Measurements from ENCODE around the gene PEX7. TPM values are rescaled to one million over a fixed set of nuclear protein-coding genes. Genes with fewer than 3 reads are reported as not detected.

PEX7 gene
- total RNA-seq, 5 donors from 2014 or later (not counting 1 experiment from before 2014, with no cell fraction given), result 4.3 to 5.5 (median 4.9) TPM

DNA sequence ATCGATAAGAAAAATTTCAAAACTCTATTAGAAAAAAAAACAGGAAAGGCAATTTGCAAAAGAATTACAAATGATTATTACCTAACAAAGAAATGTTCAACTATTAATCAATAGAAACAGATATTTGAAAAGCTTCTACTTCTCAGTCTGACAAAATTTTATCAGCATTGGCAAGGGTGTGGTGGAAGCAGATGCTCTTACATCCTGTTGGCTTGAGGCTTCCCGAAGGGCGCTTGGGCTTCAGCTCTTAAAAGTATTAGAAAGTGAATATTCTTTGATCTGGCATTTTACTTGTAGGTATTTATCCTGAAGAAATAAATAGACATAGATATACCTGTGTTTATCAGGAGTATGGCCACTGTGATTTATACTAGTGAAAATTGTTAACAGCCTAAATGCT is 138.4 kb downstream of the PEX7 start:
- DNase-seq (no peak), ATAC-seq (replicated peaks in 1 of 4) (no peak)
- no peak overlapping the region for H3K27ac ChIP-seq (ENCODE audit: low read length)
- no peak overlapping the region for H3K27ac Mint-ChIP-seq
- H3K27me3 ChIP-seq (replicated peaks in 1 of 2; ENCODE audit: control insufficient read depth in 2 of 2, extremely low read depth in 1 of 2, insufficient read depth in 2 of 2, low read length in 1 of 2), result peaks cover 0 to 12% of the 10 kb centered on the region in 2 experiments
- H3K9me3 ChIP-seq, result no peaks in the 10 kb centered on the region
- H3K4me1 Mint-ChIP-seq, result peaks cover 6 to 9% (median 7%) of the 10 kb centered on the region in 3 donors
- H3K27me3 Mint-ChIP-seq, result peaks cover 4 to 19% of the 10 kb centered on the region in 2 donors
- no peak overlapping the region for H3K4me3 ChIP-seq (ENCODE audit: control insufficient read depth in 1 of 2, extremely low read depth in 1 of 2, low read length in 1 of 2)
- ChIA-PET CTCF (no interaction called here), POLR2A (no interaction called here)
- no peak overlapping the region for H3K4me3 Mint-ChIP-seq
- no peaks in the 10 kb centered on the region for H3K36me3 Mint-ChIP-seq
- H3K9me3 Mint-ChIP-seq, result no peaks in the 10 kb centered on the region
- no CpG with 5 or more reads among the region's 3 CpGs for WGBS (ENCODE audit: insufficient coverage)
- peaks cover 2 to 4% of the 10 kb centered on the region in 2 experiments for H3K4me1 ChIP-seq (ENCODE audit: control insufficient read depth in 1 of 2, extremely low read depth in 1 of 2, insufficient read depth in 2 of 2, low read length in 2 of 2)
- no peaks in the 10 kb centered on the region for H3K36me3 ChIP-seq (ENCODE audit: control insufficient read depth in 2 of 2, extremely low read depth in 1 of 2, insufficient read depth in 1 of 2, low read length in 1 of 2)

GRCh38 chr6:136961848-136962247 is 139.5 kb downstream of the PEX7 start:
- Histone ChIP-seq H3K27me3 (replicated peaks in 1 of 2; ENCODE audit: control insufficient read depth in 2 of 2, extremely low read depth in 1 of 2, insufficient read depth in 2 of 2, low read length in 1 of 2) (peaks cover 0 to 12% of the 10 kb centered on the region in 2 experiments), H3K36me3 (ENCODE audit: control insufficient read depth in 2 of 2, extremely low read depth in 1 of 2, insufficient read depth in 1 of 2, low read length in 1 of 2) (no peaks in the 10 kb centered on the region), H3K27ac (ENCODE audit: low read length) (no peak overlapping the region), H3K4me3 (ENCODE audit: control insufficient read depth in 1 of 2, extremely low read depth in 1 of 2, low read length in 1 of 2) (no peak overlapping the region), H3K4me1 (ENCODE audit: control insufficient read depth in 1 of 2, extremely low read depth in 1 of 2, insufficient read depth in 2 of 2, low read length in 2 of 2) (peaks cover 2 to 4% of the 10 kb centered on the region in 2 experiments), H3K9me3 (no peaks in the 10 kb centered on the region)
- Mint-ChIP-seq H3K36me3 (no peaks in the 10 kb centered on the region), H3K9me3 (no peaks in the 10 kb centered on the region), H3K27ac (no peak overlapping the region), H3K27me3 (peaks cover 14 to 26% of the 10 kb centered on the region in 2 donors), H3K4me3 (no peak overlapping the region), H3K4me1 (peaks cover 3 to 5% (median 4%) of the 10 kb centered on the region in 3 donors)
- ATAC-seq (replicated peaks in 1 of 4) (no peak), DNase-seq (no peak)
- ChIA-PET CTCF (interaction anchor here in 1 of 2 donors (0.7 kb wide), 1 partner anchor 574 kb away, joined by 6 read pairs; no protein-coding TSS in a partner anchor), POLR2A (no interaction called here)
- 70% methylated on average over 3 of the region's 5 CpGs for WGBS (ENCODE audit: insufficient coverage)

- Mint-ChIP-seq H3K36me3 (no peaks in the 10 kb centered on the region), H3K4me1 (no peaks in the 10 kb centered on the region), H3K27ac (no peak overlapping the region), H3K27me3 (peaks cover 22 to 30% of the 10 kb centered on the region in 2 donors), H3K9me3 (no peaks in the 10 kb centered on the region), H3K4me3 (no peak overlapping the region)
- peaks cover 0 to 13% of the 10 kb centered on the region in 2 experiments for H3K27me3 ChIP-seq (replicated peaks in 1 of 2; ENCODE audit: control insufficient read depth in 2 of 2, extremely low read depth in 1 of 2, insufficient read depth in 2 of 2, low read length in 1 of 2)
- no peaks in the 10 kb centered on the region for H3K4me1 ChIP-seq (ENCODE audit: control insufficient read depth in 1 of 2, extremely low read depth in 1 of 2, insufficient read depth in 2 of 2, low read length in 2 of 2)
- no peak overlapping the region for H3K4me3 ChIP-seq (ENCODE audit: control insufficient read depth in 1 of 2, extremely low read depth in 1 of 2, low read length in 1 of 2)
- ChIA-PET CTCF (no interaction called here), POLR2A (no interaction called here)
- ATAC-seq (replicated peaks in 1 of 4) (no peak), DNase-seq (no peak)
- no peaks in the 10 kb centered on the region for H3K9me3 ChIP-seq
- WGBS (ENCODE audit: insufficient coverage), result no CpG with 5 or more reads among the region's 4 CpGs
- no peak overlapping the region for H3K27ac ChIP-seq (ENCODE audit: low read length)
- no peaks in the 10 kb centered on the region for H3K36me3 ChIP-seq (ENCODE audit: control insufficient read depth in 2 of 2, extremely low read depth in 1 of 2, insufficient read depth in 1 of 2, low read length in 1 of 2)
Measured at GRCh38 chr6:136962661-136963060, 140.3 kb downstream of the PEX7 start.

- Histone ChIP-seq H3K27me3 (replicated peaks in 1 of 2; ENCODE audit: control insufficient read depth in 2 of 2, extremely low read depth in 1 of 2, insufficient read depth in 2 of 2, low read length in 1 of 2) (peaks cover 0 to 15% of the 10 kb centered on the region in 2 experiments), H3K27ac (ENCODE audit: low read length) (no peak overlapping the region), H3K4me1 (ENCODE audit: control insufficient read depth in 1 of 2, extremely low read depth in 1 of 2, insufficient read depth in 2 of 2, low read length in 2 of 2) (peaks cover 0 to 4% of the 10 kb centered on the region in 2 experiments), H3K9me3 (no peaks in the 10 kb centered on the region), H3K4me3 (ENCODE audit: control insufficient read depth in 1 of 2, extremely low read depth in 1 of 2, low read length in 1 of 2) (no peak overlapping the region), H3K36me3 (ENCODE audit: control insufficient read depth in 2 of 2, extremely low read depth in 1 of 2, insufficient read depth in 1 of 2, low read length in 1 of 2) (no peaks in the 10 kb centered on the region)
- ChIA-PET POLR2A (no interaction called here), CTCF (interaction anchor here in 1 of 2 donors (0.7 kb wide), 1 partner anchor 240 kb away, joined by 3 read pairs; no protein-coding TSS in a partner anchor)
- Mint-ChIP-seq H3K27ac (no peak overlapping the region), H3K4me3 (no peak overlapping the region), H3K4me1 (peaks cover 0 to 3% (median 1%) of the 10 kb centered on the region in 3 donors), H3K9me3 (no peaks in the 10 kb centered on the region), H3K36me3 (no peaks in the 10 kb centered on the region), H3K27me3 (peaks cover 24 to 36% of the 10 kb centered on the region in 2 donors)
- DNase-seq, result no peak
- no peak for ATAC-seq (replicated peaks in 1 of 4)
- 86% methylated on average over 1 of the region's 2 CpGs for WGBS (ENCODE audit: insufficient coverage)
Measured at GRCh38 chr6:136963259-136963658, 140.9 kb downstream of the PEX7 start.

Other genes with a start within 250 kb of the PEX7 start
- 10 to 100 TPM; 17.8 to 29.2 (median 20.6) TPM for gene MAP3K5, start 30.1 kb upstream of the PEX7 start, total RNA-seq
- not detected for gene SLC35D3, start 99.7 kb downstream of the PEX7 start, total RNA-seq
- under 1 TPM in 1 of 5 donors, not detected in 4; 0.07 TPM for gene IL20RA, start 222.4 kb downstream of the PEX7 start, total RNA-seq